NCI-H1694 (cell line): Measurements from ENCODE around the gene PRKACB.

ENCODE experiments used
- DNase-seq: peaks from one replicate; lab custom pipeline; 2025; lab: John Stamatoyannopoulos, UW

Gene PRKACB

GRCh38 chr1:84156210-84156621 is 12.1 kb downstream of the PRKACB start:
- DNase-seq = no peak

- DNase-seq = no peak
These were observed 15.6 kb downstream of the PRKACB start for GRCh38 chr1:84159533-84160240.

DNA sequence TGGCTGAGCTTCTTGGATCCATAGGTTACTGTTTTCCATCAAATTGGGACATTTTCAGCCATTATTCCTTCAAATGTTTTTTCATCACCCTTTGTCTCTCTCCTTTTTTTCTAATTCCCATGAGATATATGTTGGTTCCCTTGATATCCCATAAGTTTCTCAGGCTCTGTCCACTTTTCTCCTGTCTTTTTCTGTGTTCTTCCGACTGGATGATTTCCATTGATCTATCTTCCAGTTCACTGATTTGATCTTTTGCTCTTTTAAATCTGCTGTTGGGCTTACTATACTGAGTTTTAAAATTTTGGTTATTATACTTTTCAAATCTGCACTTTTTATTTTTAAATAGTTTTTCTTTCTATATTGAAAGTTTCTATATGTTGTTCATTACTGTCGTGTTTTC is 18.2 kb downstream of the PRKACB start:
- DNase-seq = no peak

GRCh38 chr1:84163123-84163931 is 19.3 kb downstream of the PRKACB start:
- no peak for DNase-seq

- no peak for DNase-seq
These were observed 20.1 kb downstream of the PRKACB start for GRCh38 chr1:84164161-84164560.

DNA sequence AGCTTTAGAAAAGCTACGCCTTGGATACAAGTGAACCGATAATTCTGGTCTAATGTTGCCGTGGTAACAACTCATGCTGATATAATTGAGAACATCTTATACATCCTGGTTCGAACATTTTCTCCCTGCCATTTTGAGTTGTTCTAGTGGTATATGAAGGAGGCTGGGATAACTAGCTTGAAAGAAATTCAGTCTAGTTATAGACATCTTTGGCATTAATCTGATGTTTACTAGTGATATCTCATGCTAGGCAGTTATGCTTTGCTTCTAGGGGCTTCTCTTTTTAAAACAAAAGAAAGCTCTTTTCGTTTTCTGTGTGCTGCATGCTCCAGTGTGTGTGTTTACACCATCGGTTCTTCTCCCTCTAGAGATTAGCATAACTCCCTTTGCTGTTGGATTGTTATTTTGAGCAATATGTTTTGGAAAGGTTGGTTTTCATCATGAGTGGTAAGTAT is 20.5 kb downstream of the PRKACB start:
- peak; percentile 55 for DNase-seq

- no peak for DNase-seq
These were observed 21.5 kb downstream of the PRKACB start for GRCh38 chr1:84165601-84166000.

- no peak for DNase-seq
These were observed 22.7 kb downstream of the PRKACB start for GRCh38 chr1:84166797-84167196.

GRCh38 chr1:84168783-84169182 is 24.7 kb downstream of the PRKACB start:
- DNase-seq = no peak

DNA sequence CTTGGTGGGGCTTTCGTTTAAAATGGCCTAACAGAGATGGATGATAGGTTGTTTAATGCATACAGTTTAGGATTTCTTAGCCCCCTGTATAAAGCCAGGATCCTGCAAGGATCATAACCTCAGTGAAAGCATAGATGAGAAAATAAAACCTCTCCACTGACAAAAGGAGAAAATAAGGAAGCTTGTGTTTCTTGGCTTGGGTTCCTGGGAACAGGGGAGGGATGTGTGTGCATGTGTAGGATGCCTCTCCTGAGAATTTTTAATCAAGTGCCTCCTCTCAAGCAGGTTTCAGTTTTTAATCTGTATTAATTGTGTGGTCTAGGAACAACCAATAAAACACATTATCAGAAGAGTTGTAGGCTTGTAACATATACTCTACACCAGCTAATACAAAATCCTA is 26.1 kb downstream of the PRKACB start:
- DNase-seq = no peak

- no peak for DNase-seq
These were observed 27.4 kb downstream of the PRKACB start for GRCh38 chr1:84171481-84171880.

DNA sequence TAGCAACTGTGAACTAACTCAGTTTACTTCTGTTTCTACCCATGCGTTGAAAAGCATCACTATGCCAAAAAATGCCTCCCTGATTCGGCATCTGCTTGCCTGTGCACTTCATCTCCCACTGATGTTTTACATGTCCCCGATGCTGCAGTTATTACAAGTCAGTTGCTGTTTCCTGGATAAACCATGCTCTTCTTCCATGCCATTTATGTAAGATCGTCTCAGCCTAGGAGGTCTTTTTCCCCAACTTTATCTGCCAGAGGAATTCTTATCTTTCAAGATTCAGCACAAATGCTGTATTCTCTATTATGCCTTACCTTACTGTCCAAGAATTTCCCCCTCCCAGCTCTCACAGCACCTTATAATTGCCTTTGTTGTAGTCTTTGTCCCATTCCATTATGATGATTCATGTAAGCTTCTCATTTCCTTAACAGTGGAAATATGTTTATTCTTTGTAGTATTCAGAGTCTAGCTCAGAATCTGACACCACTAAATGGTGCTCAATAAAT is 30.0 kb downstream of the PRKACB start:
- no peak for DNase-seq

DNA sequence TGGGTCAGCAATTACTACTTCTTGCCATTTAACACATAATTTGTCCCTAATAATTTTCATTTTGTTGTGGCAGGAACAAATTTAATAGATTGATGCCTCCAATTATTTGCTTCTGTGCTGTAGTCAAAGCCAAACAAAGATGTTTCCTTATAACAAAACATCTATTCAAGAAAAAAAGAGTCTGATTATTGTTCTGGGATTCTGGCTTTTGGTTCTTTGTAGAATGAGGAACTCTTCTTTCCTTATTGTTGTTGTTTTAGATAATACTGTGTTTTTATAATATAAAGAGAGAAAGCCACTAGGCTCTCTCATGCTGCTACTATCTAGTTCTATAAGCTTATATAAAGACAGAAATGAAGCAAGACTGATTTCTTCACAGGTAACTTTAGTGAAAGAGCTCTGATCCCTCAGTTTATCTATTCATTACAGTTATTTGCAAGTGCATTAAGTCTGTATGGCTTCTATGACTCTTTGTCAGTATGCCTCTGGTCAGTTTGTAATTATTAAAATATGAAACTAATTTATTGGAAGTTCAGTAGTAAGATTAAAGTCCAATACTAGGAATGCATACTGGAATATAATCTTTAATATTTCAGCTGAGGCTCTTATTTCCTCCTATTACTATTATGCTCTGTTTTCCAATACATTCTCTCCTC is 37.4 kb downstream of the PRKACB start:
- no peak for DNase-seq

GRCh38 chr1:84190455-84190854 is 46.4 kb downstream of the PRKACB start:
- DNase-seq = no peak

DNA sequence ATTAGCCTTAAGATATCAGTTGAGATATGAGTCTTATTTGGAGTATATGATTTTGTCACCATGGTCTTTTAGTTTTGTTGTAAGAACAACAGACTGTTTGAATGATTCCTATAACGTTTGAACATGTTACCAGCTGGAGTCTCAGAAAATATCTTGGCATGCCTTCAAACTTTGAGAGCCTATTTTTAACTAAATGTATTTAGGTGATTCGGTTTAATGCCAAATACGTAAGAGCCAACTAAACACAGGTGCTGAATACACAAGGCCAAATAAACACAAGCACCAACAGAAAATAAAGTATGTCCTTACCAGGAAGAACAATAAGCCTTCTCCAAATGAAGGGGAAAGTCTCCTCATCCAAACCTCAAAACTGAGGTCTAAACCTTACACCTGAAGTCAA is 48.6 kb downstream of the PRKACB start:
- DNase-seq = no peak

DNA sequence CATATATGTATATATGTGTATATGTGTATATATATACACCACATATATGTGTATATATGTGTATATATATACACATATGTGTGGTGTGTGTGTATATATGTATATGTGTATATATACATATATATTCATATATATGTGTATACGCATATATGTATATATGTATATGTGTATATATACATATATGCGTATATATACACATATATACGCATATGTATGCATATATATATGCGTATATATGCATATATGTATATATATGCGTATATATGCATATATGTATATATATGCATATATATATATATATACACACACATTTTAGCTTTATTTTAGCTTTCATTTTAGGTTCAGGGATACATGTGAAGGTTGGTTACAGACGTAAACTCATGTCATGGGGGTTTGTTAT is 54.8 kb downstream of the PRKACB start:
- no peak for DNase-seq

DNA sequence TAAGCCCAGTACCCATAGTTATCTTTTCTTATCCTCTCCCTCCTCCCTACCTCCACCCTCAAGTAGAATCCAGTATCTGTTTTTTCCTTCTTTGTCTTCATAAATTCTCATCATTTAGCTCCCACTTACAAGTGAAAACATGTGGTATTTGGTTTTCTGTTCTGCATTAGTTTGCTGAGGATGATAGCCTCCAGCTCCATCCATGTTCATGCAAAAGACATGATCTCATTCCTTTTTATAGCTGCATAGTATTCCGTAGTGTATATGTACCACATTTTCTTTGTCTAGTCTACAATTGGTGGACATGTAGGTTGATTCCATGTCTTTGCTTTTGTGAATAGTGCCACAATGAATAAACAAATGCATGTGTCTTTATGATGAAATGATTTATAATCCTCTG is 55.2 kb downstream of the PRKACB start:
- no peak for DNase-seq

- no peak for DNase-seq
These were observed 58.1 kb downstream of the PRKACB start for GRCh38 chr1:84202126-84202525.

DNA sequence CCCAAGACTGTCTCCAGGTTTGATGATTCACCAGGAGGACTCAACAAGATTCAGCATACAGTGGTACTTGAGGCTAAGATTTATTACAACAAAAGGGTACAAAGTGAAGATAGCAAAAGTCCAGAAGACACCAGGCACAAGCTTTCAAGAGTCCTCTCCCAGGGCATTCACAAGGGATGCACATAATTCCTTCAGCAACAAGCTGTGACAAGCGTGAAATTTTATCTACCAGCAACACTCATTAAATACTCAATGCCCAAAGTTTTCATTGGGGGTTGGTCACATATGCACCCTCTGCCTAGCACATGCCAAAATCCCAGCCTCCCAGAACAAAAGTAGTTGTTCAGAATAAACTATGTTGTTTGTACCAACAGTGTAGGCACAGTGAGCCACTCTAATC is 62.3 kb downstream of the PRKACB start:
- DNase-seq = no peak

GRCh38 chr1:84208935-84209334 is 64.9 kb downstream of the PRKACB start:
- no peak for DNase-seq

DNA sequence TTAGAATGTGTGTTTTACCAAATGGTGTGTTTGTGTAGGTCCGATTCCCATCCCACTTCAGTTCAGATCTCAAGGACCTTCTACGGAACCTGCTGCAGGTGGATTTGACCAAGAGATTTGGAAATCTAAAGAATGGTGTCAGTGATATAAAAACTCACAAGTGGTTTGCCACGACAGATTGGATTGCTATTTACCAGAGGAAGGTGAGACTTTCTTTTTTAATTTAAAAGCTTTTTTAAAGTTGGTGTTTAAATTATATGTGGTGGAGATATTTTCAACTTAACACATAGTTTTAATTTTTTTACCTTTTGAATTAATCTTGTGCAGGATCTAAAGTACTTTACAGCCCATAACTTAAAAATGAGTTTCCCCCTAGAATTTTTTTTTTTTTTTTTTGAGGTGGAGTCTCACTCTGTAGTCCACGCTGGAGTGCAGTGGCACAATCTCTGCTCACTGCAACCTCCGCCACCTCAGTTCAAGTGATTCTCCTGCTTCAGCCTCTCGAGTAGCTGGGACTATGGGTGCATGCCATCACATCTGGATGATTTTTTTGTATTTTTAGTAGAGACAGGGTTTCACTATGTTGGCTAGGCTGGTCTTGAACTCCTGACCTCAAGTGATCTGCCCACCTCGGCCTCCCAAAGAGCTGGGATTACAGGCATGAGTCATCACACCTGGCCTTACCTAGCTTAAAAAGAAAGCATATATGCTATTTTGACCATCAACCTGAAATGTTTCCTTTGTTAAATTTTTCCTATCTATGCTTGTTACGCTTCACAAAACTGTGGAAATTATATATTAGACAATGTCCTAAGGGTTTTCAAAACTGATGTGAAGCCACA is 70.3 kb downstream of the PRKACB start:
- DNase-seq = no peak

GRCh38 chr1:84217239-84217638 is 73.2 kb downstream of the PRKACB start:
- DNase-seq = no peak
